ENCODE data around the gene RBM42. TPM values are rescaled to one million over a fixed set of nuclear protein-coding genes. Genes with fewer than 3 reads are reported as not detected.

Gene RBM42
- total RNA-seq, 1 donor from 2014 or later, result 114 TPM

DNA sequence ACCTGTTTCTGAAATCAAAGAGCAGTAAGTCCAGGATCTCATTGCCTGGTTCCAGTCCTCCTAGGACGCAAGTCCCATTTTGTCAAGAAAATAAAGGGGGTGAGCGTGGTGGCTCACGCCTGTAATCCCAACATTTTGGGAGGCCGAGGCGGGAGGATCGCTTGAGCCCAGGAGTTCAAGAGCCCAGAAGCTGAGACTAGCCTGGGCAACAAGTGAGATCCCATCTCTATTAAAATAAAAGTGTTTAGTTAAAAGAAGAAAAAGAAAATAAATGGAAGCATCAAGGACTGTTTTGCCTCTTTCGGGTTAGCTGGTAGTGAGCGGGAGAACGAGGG is 16.6 kb upstream of the RBM42 start:
- no peak for DNase-seq (ENCODE audit: low read depth)
- peak overlapping the region; percentile 76 for H3K4me3 ChIP-seq (ENCODE audit: low read depth, low read length)
- TF ChIP-seq CTCF (conservative IDR thresholded peaks at IDR 0.05; ENCODE audit: low read depth, low read length), result no peak

DNA sequence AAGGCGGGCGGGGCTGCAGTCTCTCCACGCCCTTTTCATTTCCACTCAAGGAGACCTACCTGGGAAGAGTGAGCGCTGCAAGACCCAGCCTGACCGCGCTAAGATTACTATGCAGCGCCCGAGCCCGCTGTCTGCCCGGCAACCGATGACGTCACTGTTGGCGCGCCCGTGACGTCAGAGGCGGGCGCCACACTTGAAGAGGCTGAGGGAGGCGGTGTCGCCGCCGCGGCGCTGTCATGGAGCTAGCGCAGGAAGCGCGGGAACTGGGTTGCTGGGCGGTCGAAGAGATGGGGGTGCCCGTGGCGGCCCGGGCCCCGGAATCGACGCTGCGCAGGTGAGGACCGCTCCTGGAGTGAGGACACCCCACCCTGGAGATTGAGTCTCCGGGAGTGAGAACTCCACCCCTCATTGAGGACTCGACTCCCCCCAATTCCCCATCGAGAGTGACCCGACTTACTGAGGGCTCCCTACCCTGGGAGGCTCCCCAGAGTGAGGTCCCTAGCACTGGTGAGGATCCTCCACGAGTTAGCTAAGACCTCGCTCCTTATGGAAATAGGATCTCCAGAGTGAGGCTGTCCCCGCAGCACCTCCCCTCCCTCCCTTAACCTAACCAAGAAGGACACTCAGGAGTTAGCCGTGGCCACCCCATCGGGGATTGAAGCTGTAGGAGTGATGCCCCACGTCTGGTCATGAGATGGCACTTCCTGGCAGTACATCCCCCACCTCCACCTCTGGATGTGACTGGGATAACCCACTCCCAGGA is 16.1 kb upstream of the RBM42 start, which contains the start of gene HAUS5:
TSS of gene HAUS5 (plus strand) at position 177 of the 763 bp plus-strand sequence. CDS start at position 237, 60 bp downstream.
- DNase-seq (ENCODE audit: low read depth), result no peak
- H3K4me3 ChIP-seq (ENCODE audit: low read depth, low read length), result peak within 1 kb of the TSS; percentile 76
- no peak for TF ChIP-seq CTCF (conservative IDR thresholded peaks at IDR 0.05; ENCODE audit: low read depth, low read length)

DNA sequence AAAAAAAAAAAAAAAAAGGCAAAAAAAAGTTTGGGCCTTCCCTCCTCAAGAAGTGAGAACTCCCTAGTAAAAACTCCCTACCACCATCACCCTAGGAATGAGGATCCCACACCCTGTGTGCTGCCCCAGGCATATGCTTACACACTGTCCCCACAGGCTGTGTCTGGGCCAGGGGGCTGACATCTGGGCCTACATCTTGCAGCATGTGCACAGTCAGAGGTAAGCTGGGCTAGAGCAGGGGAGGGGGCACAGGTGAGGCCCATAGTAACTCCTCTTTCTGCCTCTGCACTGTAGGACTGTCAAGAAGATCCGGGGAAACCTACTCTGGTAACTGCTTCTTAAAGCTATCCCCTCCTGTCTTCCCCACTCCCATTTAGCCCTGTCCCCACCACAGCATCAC is 15.3 kb upstream of the RBM42 start:
- no peak overlapping the region for H3K4me3 ChIP-seq (ENCODE audit: low read depth, low read length)
- no peak for TF ChIP-seq CTCF (conservative IDR thresholded peaks at IDR 0.05; ENCODE audit: low read depth, low read length)
- no peak for DNase-seq (ENCODE audit: low read depth)

- no peak for DNase-seq (ENCODE audit: low read depth)
- no peak for TF ChIP-seq CTCF (conservative IDR thresholded peaks at IDR 0.05; ENCODE audit: low read depth, low read length)
- no peak overlapping the region for H3K4me3 ChIP-seq (ENCODE audit: low read depth, low read length)
Measured at GRCh38 chr19:35615036-35615435, 13.8 kb upstream of the RBM42 start.

DNA sequence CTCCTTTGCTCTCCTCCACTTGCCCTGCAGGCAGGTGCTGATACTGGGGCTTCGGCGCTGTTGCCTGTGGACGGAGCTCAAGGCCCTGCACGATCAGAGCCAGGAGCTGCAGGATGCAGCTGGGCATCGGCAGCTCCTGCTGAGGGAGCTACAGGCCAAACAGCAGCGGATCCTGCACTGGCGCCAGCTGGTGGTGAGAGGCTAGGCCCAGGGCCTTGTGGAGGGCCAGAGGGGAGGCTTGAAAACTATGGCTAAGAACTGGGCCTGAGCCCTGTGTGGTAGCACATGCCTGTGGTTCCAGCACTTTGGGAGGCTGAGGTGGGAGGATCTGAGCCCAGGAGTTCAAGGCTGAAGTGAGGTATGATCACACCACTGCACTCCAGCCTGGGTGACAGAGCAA is 10.0 kb upstream of the RBM42 start:
- no peak overlapping the region for H3K4me3 ChIP-seq (ENCODE audit: low read depth, low read length)
- TF ChIP-seq CTCF (conservative IDR thresholded peaks at IDR 0.05; ENCODE audit: low read depth, low read length), result no peak

GRCh38 chr19:35619290-35619923 is 9.4 kb upstream of the RBM42 start:
- no peak overlapping the region for H3K4me3 ChIP-seq (ENCODE audit: low read depth, low read length)
- no peak for TF ChIP-seq CTCF (conservative IDR thresholded peaks at IDR 0.05; ENCODE audit: low read depth, low read length)
- DNase-seq (ENCODE audit: low read depth), result no peak

More for the DNA sequence above, 10.0 kb upstream of the RBM42 start:
- no peak for DNase-seq (ENCODE audit: low read depth)

All from epithelial cell of proximal tubule (primary cell).